HEK293T (cell line): Measurements from ENCODE around the gene RIT1.
A peak's percentile ranks its signal among the peaks of the same experiment; 100 is the strongest.

Experiments used
- CTCF ChIA-PET: fragments of 350-600 bp; formaldehyde crosslinking; extraction: SDS; loops from one replicate; lab custom pipeline; 2021; ENCODE audit warnings: antibody characterized with exemption, inconsistent platforms; lab: Yijun Ruan, JAX
- POLR2A ChIA-PET: fragments of 350-600 bp; formaldehyde crosslinking; extraction: SDS; loops from one replicate; lab custom pipeline; 2020; ENCODE audit warnings: antibody characterized with exemption, inconsistent platforms; lab: Yijun Ruan, JAX
- DNase-seq: peaks from one replicate; pipeline ENCODE4 v3.0.0; 2012; ENCODE audit warnings: mixed read lengths; ENCODE audit errors: extremely low spot score
- ARNT ChIP-seq: fragments of 450-650 bp; IDR thresholded peaks from 2 replicates; pipeline ENCODE4 v1.6.1; 2017; ENCODE audit warnings: mild to moderate bottlenecking
- BHLHE40 ChIP-seq: fragments of 450-650 bp; IDR thresholded peaks from 2 replicates; pipeline ENCODE4 v1.6.1; 2016; ENCODE audit warnings: mild to moderate bottlenecking, moderate library complexity, borderline replicate concordance
- CTBP1 ChIP-seq: fragments of 450-650 bp; IDR thresholded peaks from 2 replicates; pipeline ENCODE4 v1.6.1; 2016; ENCODE audit warnings: borderline replicate concordance
- ELF4 ChIP-seq: fragments of 450-650 bp; IDR thresholded peaks from 2 replicates; pipeline ENCODE4 v1.6.1; 2017; ENCODE audit warnings: antibody characterized with exemption
- FOXA1 ChIP-seq: fragments of 450-650 bp; IDR thresholded peaks from 2 replicates; pipeline ENCODE4 v1.6.1; 2016; ENCODE audit warnings: mild to moderate bottlenecking
- FOXK2 ChIP-seq: fragments of 450-650 bp; IDR thresholded peaks from 2 replicates; pipeline ENCODE4 v1.6.1; 2016; ENCODE audit warnings: mild to moderate bottlenecking
- FOXM1 ChIP-seq: fragments of 450-650 bp; IDR thresholded peaks from 2 replicates; pipeline ENCODE4 v1.6.1; 2017; ENCODE audit warnings: mild to moderate bottlenecking, borderline replicate concordance
- HDGF ChIP-seq: fragments of 450-650 bp; IDR thresholded peaks from 2 replicates; pipeline ENCODE4 v1.6.1; 2017; ENCODE audit warnings: antibody characterized with exemption, borderline replicate concordance
- L3MBTL2 ChIP-seq: fragments of 450-650 bp; conservative IDR thresholded peaks from 2 replicates; pipeline ENCODE4 v1.6.1; 2016; ENCODE audit warnings: mild to moderate bottlenecking
- LEF1 ChIP-seq: fragments of 450-650 bp; IDR thresholded peaks from 2 replicates; pipeline ENCODE4 v1.6.1; 2017; ENCODE audit warnings: mild to moderate bottlenecking, borderline replicate concordance
- NFRKB ChIP-seq: fragments of 450-650 bp; IDR thresholded peaks from 2 replicates; pipeline ENCODE4 v1.6.1; 2016; ENCODE audit warnings: mild to moderate bottlenecking, moderate library complexity
- SP1 ChIP-seq: fragments of 450-650 bp; IDR thresholded peaks from 2 replicates; pipeline ENCODE4 v1.6.1; 2017
- SUZ12 ChIP-seq: fragments of 450-650 bp; IDR thresholded peaks from 2 replicates; pipeline ENCODE4 v1.6.1; 2016; ENCODE audit warnings: mild to moderate bottlenecking
- TARDBP ChIP-seq: fragments of 450-650 bp; IDR thresholded peaks from 2 replicates; pipeline ENCODE4 v1.6.1; 2016
- ZNF384 ChIP-seq: fragments of 450-650 bp; IDR thresholded peaks from 2 replicates; pipeline ENCODE4 v1.6.1; 2016
- TF ChIP-seq, protein P1 (sequence below): fragments of 450-650 bp; IDR thresholded peaks from 2 replicates; pipeline ENCODE4 v1.6.1; 2016

Gene RIT1

GRCh38 chr1:155911156-155912055 lies at the start of gene RIT1:
Gene RIT1, minus strand, starts transcription at chr1:155911349. Its CDS starts 588 bp downstream, at chr1:155910761.
- ChIA-PET CTCF (no interaction called here), POLR2A (interaction anchor here (2.2 kb wide), 1 partner anchor 23 kb away, joined by 13 read pairs; the partner anchor contains the start of gene KHDC4)
- no peak for TF ChIP-seq NFRKB
- TF ChIP-seq SUZ12, result no peak
- no peak for TF ChIP-seq ELF4
- TF ChIP-seq ZNF384, result no peak
- TF ChIP-seq BHLHE40, result no peak
- peak; percentile 93 for DNase-seq

DNA sequence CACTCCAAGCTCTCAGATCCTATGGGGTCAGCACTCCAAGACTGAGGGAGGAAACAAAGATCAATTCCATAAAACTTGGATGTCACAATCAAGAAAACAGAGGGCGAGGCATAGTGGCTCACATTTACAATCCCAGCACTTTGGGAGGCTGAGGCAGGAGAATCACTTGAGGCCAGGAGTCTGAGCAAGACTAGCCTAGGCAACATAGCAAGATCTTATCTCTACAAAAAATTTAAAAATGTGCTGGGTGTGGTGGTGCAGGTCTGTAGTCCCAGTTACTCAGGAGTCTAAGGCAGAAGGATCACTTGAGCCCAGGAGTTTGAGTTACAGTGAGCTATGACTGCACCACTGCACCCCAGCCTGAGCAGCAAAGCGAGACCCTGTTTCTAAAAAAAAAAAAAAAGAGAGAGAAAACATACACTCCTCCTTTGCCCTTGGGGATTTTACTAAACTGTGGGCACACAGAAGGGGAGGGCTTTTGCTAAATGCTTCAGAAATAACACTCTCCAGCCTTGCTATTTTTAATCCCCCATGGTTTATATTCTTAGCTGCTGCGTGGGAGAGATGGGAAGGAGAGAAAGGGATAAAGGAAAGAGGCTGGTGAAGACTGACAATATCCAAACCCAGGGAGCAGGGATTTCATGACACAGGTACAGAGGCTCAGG lies 49.1 kb upstream of the RIT1 start:
- DNase-seq, result no peak
- ChIA-PET POLR2A (interaction anchor here (1.0 kb wide), 1 partner anchor 23 kb away, joined by 5 read pairs; no protein-coding TSS in a partner anchor), CTCF (interaction anchor here (0.6 kb wide), 1 partner anchor 715 kb away, joined by 3 read pairs; no protein-coding TSS in a partner anchor)
- TF ChIP-seq LEF1, result no peak
- no peak for TF ChIP-seq SUZ12
- TF ChIP-seq ZNF384, result no peak
- no peak for TF ChIP-seq L3MBTL2
- no peak for TF ChIP-seq FOXM1
- no peak for TF ChIP-seq BHLHE40
- no peak for TF ChIP-seq HDGF
- no peak for TF ChIP-seq FOXA1

DNA sequence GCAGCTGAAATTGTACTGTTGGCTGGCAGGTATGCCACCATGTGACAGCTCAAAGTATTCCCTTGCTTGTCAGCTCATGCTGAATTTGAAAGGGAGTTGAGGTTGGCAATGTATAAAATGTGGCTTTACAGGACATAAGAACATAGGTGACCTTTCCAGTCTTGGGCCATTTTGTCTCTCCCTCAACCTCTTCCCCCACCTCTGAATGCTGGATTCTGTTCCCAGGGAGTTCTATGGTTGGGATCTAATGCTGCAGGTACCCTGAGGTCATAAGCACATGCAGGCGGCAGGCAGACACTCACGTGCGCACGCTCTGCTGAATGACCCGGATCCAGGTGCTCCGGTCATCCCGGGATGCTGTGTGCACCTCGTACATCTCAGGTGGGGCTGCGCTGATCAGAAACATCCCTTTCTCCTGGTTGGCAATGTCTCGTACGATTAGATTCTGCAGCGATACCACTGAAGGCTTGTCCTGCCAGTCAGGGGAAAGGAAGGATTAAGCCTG lies 46.3 kb upstream of the RIT1 start:
- TF ChIP-seq HDGF (no peak), NFRKB (no peak), LEF1 (no peak), SP1 (no peak), SUZ12 (no peak), FOXK2 (no peak), L3MBTL2 (no peak), FOXA1 (no peak), ARNT (no peak), ZNF384 (no peak), BHLHE40 (no peak)
- POLR2A ChIA-PET, result interaction anchor here (0.9 to 1.5 kb wide), 2 partner anchors 20 to 23 kb away, joined by 3 read pairs; partner anchors contain the start of gene KHDC4
- CTCF ChIA-PET, result interaction anchor here (1.2 kb wide), 1 partner anchor 109 kb away, joined by 3 read pairs; no protein-coding TSS in a partner anchor

DNA sequence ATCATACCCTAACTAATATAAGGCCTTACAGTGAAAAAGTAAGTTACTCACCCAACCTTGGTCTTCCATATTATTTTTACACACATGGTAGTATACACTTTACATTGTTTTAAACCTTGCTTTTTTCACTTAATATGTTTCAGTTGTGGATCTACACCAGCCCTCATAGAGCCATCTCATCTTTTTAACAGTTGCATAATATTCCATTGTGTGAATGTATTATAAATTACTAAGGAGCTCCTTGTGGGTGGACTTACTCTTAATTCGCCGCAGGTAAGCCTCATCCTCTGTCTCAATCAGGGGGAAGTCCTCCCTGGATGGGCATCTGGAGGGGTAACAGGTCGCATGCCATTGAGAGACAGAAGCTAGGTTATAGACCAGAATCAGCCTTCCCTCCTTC lies 43.5 kb upstream of the RIT1 start:
- POLR2A ChIA-PET, result interaction anchor here (1.0 kb wide), 1 partner anchor 22 kb away, joined by 3 read pairs; no protein-coding TSS in a partner anchor
- CTCF ChIA-PET, result interaction anchor here (1.0 to 1.2 kb wide), 2 partner anchors 16 to 35 kb away, joined by 4 read pairs; no protein-coding TSS in a partner anchor
- no peak for DNase-seq
- TF ChIP-seq, protein P1, sequence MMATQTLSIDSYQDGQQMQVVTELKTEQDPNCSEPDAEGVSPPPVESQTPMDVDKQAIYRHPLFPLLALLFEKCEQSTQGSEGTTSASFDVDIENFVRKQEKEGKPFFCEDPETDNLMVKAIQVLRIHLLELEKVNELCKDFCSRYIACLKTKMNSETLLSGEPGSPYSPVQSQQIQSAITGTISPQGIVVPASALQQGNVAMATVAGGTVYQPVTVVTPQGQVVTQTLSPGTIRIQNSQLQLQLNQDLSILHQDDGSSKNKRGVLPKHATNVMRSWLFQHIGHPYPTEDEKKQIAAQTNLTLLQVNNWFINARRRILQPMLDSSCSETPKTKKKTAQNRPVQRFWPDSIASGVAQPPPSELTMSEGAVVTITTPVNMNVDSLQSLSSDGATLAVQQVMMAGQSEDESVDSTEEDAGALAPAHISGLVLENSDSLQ, result no peak
- no peak for TF ChIP-seq ARNT
- TF ChIP-seq LEF1, result no peak
- TF ChIP-seq SP1, result no peak
- TF ChIP-seq BHLHE40, result no peak
- TF ChIP-seq HDGF, result no peak
- TF ChIP-seq TARDBP, result no peak
- TF ChIP-seq ZNF384, result no peak
- TF ChIP-seq SUZ12, result no peak
- no peak for TF ChIP-seq L3MBTL2
- TF ChIP-seq NFRKB, result no peak
- TF ChIP-seq ELF4, result no peak
- no peak for TF ChIP-seq CTBP1
- no peak for TF ChIP-seq FOXA1

More for the DNA sequence above, 46.3 kb upstream of the RIT1 start:
- no peak for DNase-seq

DNA sequence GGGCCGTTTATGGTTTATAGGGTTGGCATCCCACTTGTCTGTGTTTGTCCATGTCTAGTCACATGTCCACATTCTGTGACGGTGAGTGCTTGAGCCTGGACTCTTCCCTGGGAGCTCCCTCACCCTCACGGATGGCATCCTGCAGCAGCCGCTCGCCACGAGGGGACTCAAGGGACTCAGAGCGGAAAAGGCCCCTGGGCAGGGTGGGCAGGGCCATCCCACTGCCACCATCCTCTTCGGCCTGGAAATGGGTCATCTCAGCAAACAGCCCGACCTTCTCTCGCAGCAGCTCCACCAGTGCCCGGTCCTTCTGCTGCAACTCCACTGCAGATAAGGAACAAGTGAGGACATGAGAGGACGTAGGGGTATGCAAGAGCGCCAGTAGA lies 41.3 kb upstream of the RIT1 start:
- POLR2A ChIA-PET, result no interaction called here
- CTCF ChIA-PET, result interaction anchor here (1.5 kb wide), 1 partner anchor 37 kb away, joined by 3 read pairs; no protein-coding TSS in a partner anchor
- TF ChIP-seq ARNT (no peak), SP1 (no peak), L3MBTL2 (no peak), SUZ12 (no peak), FOXA1 (no peak), ZNF384 (no peak), ELF4 (no peak), LEF1 (no peak), BHLHE40 (no peak), FOXK2 (no peak), CTBP1 (no peak), HDGF (no peak), NFRKB (no peak), TARDBP (no peak), FOXM1 (no peak)
- TF ChIP-seq, protein P1, result no peak
- no peak for DNase-seq
